Mucosa of descending colon (tissue), 3 donors: ENCODE data around the gene SLC23A3. TPM values are rescaled to one million over a fixed set of nuclear protein-coding genes. Genes with fewer than 3 reads are reported as not detected.

Experiments used
- ATAC-seq: fragments of 200-7000 bp; cut with Tn5 transposase; one replicate; pipeline ENCODE4 v1.9.1; 2020; ENCODE audit warnings: mild to moderate bottlenecking, moderate library complexity
- DNase-seq, 3 donors: peaks; one replicate each; pipeline ENCODE4 v3.0.0-alpha.2; 2020
- H3K36me3 ChIP-seq: fragments of 200-600 bp; one replicate; pipeline ENCODE4 v1.8.0; 2021; ENCODE audit warnings: low read depth, mild to moderate bottlenecking
- H3K4me1 ChIP-seq: fragments of 200-600 bp; one replicate; pipeline ENCODE4 v1.8.0; 2021; ENCODE audit warnings: low read depth, mild to moderate bottlenecking
- H3K4me3 ChIP-seq: fragments of 200-600 bp; one replicate; pipeline ENCODE4 v1.8.0; 2021; ENCODE audit warnings: mild to moderate bottlenecking
- H3K9me3 ChIP-seq: fragments of 200-600 bp; one replicate; pipeline ENCODE4 v1.8.0; 2021; ENCODE audit warnings: mild to moderate bottlenecking
- intact Hi-C, 2 donors: fragments of 100-400 bp; cut with DNase I in 1 of 2; cut with micrococcal nuclease in 1 of 2; formaldehyde crosslinking; loops; one replicate each; pipeline versions ENCODE4 v1.11.0 to v1.11.1; 2022; cut with DNase I, micrococcal nuclease
- long read RNA-seq, 2 donors: library from polyadenylated mRNA; unstranded; transcript quantifications; one replicate each; pipeline ENCODE4 v2.0.0, GENCODE V29; 2019 to 2021
- total RNA-seq, 3 donors: library from RNA; stranded (reverse); fragmentation: NEBNext Ultra II Directional in 2 of 3; extraction: Animal tissue kit (Norgen Biotek cat#: 25700) in 2 of 3; gene quantifications; one replicate each; pipeline versions ENCODE4 v1.2.1 to v1.2.4, GENCODE V29; 2021 to 2023
- TF ChIP-seq, protein P1 (sequence below): fragments of 200-600 bp; IDR thresholded peaks from one replicate; pipeline ENCODE4 v1.8.0; 2022; ENCODE audit warnings: antibody characterized with exemption, mild to moderate bottlenecking
- donor health status: DM: no; HTN: no; CAD: no; lungs with moderate emphysema.
- donor health status: DM: no; HTN: no; CAD: no.
- donor health status: DM: no; HTN: yes; CAD: no.

The SLC23A3 gene
- 10 to 100 TPM in 1 of 3 donors, 1 to 10 TPM in 2; 5.8 to 13.6 (median 7.6) TPM for total RNA-seq
- long read RNA-seq, donor 1, partial matches to known transcripts, result 1 of 4 reads
- long read RNA-seq, donor 1, other reads (novel, unspliced or antisense), result 0 of 4 reads
- long read RNA-seq, donor 2, result 0 reads

DNA sequence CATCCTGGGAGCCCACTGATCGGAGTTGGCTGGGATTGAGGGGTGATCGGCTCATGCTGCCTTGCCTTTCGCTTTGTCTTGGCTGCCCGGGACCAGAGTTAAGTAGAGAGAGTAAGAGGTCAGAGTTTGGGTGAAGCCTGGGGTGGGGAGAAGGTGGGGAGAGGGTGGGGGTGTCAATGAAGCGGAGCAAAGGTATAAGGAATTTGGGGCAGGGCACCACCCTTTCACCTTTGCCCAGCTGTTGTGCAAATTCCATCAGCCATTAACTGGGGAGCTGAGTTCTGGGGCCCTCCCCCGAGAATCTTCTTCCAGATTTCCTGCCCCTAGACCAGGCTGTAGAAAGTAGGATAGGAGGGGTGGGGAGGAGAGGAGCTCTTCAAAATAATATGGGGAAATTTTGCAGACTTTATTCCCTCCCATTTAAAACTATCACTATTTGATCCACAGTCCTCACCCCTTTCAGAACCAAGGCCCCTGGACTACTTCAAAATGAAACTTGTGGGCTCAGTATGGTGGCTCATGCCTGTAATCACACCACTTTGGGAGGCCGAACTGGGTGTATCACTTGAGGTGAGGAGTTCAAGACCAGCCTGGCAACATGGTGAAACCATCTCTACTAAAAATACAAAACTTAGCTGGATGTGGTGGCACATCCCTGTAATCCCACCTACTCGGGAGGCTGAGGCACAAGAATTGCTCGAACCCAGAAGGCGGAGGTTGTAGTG is at the start of gene SLC23A3:
Gene SLC23A3, minus strand, starts transcription at position 100 of the 725 bp plus-strand sequence. Its CDS starts 45 bp downstream, at position 55.
- DNase-seq (no peak), ATAC-seq (peak; percentile 60)
- H3K4me1 ChIP-seq, result peaks cover 16% of the 10 kb centered on the region
- intact Hi-C loops, result loop anchor here in 1 of 2 donors (10.0 kb wide), 2 partner anchors 45 to 135 kb away; partner anchors contain the start of genes ABCB6 and PTPRN
- no peak within 1 kb of the TSS for H3K4me3 ChIP-seq
- H3K9me3 ChIP-seq, result no peaks in the 10 kb centered on the region
- TF ChIP-seq, protein P1, sequence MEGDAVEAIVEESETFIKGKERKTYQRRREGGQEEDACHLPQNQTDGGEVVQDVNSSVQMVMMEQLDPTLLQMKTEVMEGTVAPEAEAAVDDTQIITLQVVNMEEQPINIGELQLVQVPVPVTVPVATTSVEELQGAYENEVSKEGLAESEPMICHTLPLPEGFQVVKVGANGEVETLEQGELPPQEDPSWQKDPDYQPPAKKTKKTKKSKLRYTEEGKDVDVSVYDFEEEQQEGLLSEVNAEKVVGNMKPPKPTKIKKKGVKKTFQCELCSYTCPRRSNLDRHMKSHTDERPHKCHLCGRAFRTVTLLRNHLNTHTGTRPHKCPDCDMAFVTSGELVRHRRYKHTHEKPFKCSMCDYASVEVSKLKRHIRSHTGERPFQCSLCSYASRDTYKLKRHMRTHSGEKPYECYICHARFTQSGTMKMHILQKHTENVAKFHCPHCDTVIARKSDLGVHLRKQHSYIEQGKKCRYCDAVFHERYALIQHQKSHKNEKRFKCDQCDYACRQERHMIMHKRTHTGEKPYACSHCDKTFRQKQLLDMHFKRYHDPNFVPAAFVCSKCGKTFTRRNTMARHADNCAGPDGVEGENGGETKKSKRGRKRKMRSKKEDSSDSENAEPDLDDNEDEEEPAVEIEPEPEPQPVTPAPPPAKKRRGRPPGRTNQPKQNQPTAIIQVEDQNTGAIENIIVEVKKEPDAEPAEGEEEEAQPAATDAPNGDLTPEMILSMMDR, result no peak
- H3K36me3 ChIP-seq, result no peaks in the 10 kb centered on the region

GRCh38 chr2:219218732-219219701 is 49.2 kb upstream of the SLC23A3 start, which contains the start of gene ABCB6:
ABCB6 (minus strand) TSS chr2:219218958; CDS start chr2:219218673, 285 bp downstream.
- peak; percentile 87 for ATAC-seq
- H3K36me3 ChIP-seq, result peaks cover 6% of the 10 kb centered on the region

GRCh38 chr2:219218217-219218731 is 48.4 kb upstream of the SLC23A3 start:
- peak; percentile 72 for ATAC-seq
- peak; percentile 58 to 82 (median 75) for DNase-seq
- H3K4me1 ChIP-seq, result peaks cover 26% of the 10 kb centered on the region
- TF ChIP-seq, protein P1, result no peak
- no peaks in the 10 kb centered on the region for H3K9me3 ChIP-seq
- peak overlapping the region; percentile 17 for H3K4me3 ChIP-seq
- H3K36me3 ChIP-seq, result peaks cover 2% of the 10 kb centered on the region
- intact Hi-C loops, result loop anchor here in 1 of 2 donors (10.0 kb wide), 1 partner anchor 53 kb away; the partner anchor contains the start of gene NHEJ1

More at GRCh38 chr2:219218732-219219701, 49.2 kb upstream of the SLC23A3 start, which contains the start of gene ABCB6:
- Histone ChIP-seq H3K9me3 (no peaks in the 10 kb centered on the region), H3K4me1 (peaks cover 26% of the 10 kb centered on the region), H3K4me3 (peak within 1 kb of the TSS; percentile 17)
- DNase-seq, result peak; percentile 94 to 95 (median 95)
- intact Hi-C loops, result loop anchor here in 1 of 2 donors (10.0 kb wide), 1 partner anchor 54 kb away; the partner anchor contains the start of gene NHEJ1
- TF ChIP-seq, protein P1, result no peak

DNA sequence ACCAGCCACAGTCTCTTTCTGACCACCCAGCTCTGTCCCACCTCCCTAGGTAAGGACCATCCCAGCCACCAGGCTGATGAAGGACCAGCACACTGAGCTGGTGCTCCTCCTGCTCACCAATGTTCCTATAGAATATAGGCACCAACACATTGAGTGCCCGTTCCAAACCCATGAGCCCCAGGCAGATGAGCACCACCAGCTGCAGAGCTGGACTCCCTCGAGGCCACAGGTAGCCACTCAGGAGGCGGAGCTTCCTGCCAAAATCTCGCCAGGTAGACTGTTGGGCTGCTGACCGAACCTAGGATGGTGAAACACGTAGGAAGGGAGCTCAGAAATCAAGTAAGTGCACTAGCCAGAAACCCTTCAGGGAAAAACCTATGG is 46.7 kb upstream of the SLC23A3 start:
- H3K4me1 ChIP-seq, result peaks cover 26% of the 10 kb centered on the region
- intact Hi-C loops, result loop anchor here in 1 of 2 donors (10.0 kb wide), 1 partner anchor 52 kb away; the partner anchor contains the start of gene NHEJ1
- DNase-seq (no peak), ATAC-seq (no peak)
- H3K36me3 ChIP-seq, result no peaks in the 10 kb centered on the region
- no peak overlapping the region for H3K4me3 ChIP-seq
- no peaks in the 10 kb centered on the region for H3K9me3 ChIP-seq
- TF ChIP-seq, protein P1, result no peak
